Iris pigment epithelial cell (primary cell): ENCODE results near the gene PAK4.
A peak's percentile ranks its signal among the peaks of the same experiment; 100 is the strongest.

Experiments
- DNase-seq: peaks from one replicate; pipeline ENCODE4 v3.0.0-alpha.2; 2011; ENCODE audit warnings: low read depth

Gene PAK4

DNA sequence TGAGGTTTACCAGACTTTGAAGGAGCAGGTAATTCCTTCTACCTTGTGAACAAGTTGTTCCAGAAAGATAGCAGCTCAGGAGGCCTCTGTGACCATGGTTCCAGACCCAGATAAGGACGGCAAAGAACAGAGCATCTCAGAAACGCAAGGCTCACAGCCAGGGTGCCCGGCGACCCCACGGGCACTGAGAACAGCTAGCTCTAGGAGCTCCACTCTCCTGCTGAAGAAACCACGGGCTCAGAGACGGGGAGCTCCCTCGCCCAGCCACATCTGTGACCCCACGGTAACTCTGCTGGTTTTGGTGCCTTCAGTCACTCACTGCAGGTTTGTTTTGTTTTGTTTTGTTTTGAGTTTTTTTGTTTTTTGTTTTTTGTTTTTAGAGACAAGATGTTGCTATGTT is 55.2 kb downstream of the PAK4 start:
- DNase-seq: no peak

DNA sequence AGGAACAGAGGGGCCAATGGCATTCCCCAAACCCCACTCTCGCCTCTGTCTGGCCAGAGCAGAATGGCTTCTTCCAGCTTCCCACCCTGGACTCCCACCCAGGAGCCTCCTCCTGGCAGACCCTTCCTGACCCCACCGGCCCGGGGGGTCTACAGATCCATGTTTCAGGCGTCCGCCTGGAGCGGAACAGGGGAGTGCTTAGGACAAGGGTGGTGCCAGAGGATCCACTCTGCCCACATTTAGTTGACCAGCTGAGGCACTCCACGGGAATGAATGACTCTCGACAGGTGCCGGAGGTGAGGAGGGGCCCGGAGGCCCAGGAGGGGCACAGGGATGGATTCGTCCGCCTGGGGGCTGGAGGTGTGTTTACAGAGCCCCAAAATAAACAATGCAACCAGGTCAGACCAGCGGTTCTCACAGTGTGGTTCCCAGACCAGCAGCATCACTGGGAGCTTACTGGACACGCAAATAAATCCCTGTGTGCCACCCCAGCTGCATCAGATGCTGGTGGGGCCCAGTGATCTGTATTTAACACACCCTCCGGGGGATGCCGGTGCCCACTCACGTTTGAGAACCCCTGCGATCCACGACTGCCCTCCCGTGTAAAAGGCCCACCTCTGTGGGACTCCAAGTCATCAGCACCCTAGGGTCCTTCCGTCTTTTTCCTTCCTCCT is 56.1 kb downstream of the PAK4 start:
- DNase-seq: no peak

DNA sequence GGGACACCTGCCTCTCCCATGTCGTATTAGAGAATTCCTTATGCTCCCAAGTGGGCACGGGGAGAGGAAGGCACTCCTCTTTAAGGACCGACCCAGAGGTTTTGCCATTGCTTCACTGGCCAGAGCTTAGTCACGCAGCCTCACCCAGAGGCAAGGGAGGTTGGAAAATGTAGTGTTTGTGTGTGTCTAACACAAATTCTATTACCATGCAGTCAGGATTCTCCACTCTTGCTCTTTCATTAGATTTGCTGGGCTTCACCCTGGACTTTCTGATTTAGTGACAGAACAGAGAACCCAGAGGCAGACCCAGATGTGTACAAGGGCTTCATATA is 56.6 kb downstream of the PAK4 start:
- DNase-seq: no peak

DNA sequence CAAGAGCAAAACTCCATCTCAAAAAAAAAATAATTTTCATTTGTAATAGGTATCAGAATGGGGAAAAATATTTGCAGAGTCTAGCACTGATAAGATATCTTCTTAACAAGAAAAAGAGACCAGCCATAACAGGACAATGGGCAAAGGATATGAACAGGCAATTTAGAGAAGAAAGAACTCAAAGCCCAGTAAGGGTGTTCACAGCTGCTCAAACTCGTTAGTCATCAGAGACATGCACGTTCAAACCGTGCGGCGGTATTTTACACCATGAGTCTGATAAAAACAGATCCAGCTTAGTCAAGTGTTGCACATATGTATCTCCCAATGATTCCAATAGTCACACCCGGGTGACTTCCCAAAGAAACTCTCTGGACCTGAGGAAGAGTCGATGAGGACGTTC is 57.5 kb downstream of the PAK4 start:
- no peak for DNase-seq

DNA sequence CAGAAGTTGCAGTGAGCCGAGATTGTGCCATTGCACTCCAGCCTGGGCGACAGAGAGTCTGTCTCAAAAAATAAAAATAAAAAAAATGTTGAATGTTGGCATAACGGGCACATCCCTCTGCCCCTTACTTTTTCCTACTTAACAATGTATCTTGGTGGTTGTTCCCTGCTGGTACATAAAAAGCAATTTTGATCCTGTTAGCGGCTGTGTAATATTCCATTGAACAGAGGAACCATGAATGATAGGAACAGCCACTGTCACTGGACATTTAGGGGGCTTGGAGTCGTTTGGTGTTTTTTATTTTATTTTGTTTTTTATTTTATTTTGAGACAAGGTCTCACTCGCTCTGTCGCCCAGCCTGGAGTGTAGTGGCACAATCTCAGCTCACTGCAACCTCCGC is 60.8 kb downstream of the PAK4 start:
- DNase-seq: no peak

DNA sequence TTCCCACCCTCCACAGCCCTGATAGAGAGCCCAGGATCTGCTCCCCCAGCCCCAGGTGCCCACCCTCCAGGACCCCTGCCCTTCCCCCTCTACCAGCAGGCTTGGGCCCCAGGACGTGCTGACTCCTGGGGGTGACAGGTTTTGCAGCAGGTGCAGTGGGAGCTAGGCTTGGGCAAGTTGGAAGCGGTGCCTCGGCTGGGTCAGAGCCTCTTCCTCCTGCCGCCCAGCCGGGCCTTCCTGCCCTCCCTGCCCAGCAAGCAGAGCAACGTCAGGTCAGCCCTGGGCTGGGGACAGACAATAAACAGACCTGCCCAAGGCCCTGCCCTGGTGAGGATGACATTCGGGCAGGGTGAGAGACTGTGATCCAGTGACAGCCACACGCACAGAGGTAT is 62.0 kb downstream of the PAK4 start:
- DNase-seq: no peak

DNA sequence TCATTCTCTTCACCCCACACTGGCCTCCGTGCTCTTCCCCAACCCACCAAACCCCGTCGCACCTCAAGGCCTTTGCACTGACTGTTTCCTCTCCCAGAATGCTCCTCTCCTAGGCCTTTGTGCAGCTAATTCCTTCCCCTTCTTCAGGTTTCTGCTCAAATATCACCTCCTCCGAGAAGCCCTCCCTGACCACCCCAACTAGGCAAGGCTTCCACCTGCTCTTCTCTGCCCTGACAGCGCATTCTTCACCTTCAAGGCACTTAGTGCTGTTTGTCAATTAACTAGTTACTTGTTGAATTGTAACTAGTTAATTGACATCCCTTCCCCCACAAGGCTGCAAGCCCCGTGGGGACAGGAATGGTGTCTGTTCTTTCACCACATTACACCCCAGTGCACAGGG is 63.4 kb downstream of the PAK4 start:
- no peak for DNase-seq

DNA sequence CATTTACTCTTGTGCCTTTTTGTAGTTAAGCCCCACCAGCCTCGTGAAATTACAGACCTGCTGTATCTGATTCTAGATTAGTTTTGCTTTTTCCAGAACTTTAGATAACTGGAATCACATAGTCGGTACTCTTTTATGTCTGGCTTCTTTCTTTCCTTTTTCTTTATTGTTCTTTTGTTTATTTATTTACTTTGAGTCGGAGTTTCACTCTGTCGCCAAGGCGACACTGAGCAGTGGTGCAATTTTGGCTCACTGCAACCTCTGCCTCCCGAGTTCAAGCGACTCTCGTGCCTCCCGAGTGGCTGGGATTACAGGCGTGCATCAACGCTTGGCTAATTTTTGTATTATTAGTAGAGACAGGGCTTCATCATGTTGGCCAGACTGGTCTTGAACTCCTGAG is 65.2 kb downstream of the PAK4 start:
- DNase-seq: no peak

DNA sequence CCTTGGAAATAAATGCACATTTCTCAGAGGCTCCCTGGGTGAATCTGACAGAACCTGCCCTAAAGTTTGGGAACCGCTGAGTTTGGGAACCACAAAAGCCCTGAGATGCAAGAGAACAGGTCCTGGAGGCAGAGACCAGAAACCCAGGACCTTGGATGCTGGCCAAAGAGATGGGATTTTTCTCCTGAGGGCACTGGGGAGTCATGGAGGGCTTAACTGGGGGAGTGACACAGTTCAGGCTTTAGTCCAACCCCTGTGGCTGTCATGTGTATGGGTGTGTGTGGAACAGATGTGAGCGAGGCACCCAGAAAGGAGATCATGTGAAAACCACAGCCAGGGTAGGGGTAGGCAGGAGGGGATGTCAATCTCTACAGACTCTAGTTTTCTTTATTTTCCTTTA is 67.3 kb downstream of the PAK4 start:
- DNase-seq: peak; percentile 7

DNA sequence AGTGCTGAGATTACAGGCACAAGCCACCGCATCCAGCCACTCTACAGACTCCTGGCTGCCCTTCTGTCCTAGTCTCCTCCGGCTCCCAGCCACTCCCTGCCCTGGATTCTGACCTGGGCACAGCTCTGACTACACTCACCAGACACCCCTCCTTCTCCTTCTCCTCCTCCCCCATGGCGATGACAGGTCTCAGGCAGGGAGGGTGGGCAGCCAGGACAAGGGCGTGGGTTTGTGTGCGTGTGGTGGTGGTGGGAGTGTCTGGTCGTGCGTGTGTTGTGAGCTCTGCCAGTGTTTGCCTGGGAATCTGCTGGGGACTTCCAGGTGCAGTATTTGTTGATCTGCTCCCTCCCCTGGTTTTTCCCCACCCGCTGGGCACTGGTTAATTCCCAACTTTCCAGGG is 68.2 kb downstream of the PAK4 start:
- DNase-seq: no peak

DNA sequence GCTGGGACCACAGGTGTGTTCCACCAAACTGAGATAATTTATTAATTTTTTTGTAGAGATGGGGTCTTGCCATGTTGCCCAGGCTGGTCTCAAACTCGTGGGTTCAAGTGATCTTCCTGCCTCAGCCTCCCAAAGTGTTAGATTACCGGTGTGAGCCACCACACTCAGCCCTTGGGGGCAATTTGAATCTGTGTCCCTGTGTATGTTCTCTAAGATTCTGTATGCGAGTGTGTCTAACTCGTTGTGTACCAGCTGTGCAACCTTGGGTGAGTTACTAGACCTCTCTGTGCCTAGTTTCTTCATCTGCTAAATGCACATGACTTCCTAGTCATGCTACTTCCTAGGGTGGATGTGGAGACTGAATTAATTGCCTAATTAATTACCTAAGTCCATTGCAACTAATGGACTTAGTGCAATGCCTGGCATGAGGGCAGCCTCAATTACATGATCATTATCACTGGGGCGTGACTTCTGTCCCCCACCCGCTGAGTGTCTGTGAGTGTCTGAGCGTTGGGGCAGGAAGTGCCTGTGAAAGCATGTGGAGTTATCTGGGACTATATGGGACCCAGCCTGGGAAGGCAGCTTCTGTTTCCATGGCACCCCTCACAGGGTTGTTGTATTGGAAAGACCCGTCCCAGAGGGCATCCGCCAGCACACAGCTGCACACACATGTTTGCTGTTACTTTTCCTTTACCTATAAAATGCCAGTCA is 69.4 kb downstream of the PAK4 start:
- DNase-seq: no peak

DNA sequence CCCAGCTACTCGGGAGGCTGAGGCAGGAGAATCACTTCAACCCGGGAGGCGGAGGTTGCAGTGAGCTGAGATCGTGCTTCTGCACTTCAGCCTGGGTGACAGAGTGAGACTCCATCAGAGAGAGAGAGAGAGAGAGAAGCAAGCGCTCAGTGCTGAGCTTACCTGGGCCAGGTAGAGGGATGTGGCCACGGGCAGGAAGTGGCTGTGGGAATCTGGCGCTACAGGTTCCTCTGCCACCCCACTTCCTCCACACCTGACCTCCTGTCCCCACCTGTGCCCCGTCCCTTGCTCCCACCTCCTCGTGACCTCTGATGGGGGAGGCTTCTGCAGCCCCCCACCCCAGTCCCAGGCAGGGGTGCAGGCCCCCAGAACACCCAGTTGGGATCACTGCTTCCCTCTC is 70.2 kb downstream of the PAK4 start:
- no peak for DNase-seq

DNA sequence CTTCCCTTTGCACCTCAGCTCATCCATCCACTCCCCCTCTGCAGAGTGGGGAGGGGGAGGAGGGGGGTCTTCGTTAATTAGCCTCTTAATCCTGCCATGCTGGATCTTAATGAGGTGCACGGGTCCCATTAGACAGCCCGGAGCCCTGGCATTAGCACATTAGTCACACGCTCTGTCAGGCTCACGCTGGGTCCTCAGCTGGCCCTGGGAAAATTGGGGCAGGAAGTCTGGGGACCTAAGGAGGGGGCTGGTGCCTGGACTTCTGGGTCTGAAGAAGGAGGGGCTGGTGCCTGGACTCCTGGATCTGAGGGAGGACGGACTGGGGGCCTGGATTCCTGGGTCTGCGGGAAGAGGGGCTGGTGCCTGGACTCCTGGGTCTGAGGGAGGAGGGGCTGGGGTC is 70.7 kb downstream of the PAK4 start:
- no peak for DNase-seq

DNA sequence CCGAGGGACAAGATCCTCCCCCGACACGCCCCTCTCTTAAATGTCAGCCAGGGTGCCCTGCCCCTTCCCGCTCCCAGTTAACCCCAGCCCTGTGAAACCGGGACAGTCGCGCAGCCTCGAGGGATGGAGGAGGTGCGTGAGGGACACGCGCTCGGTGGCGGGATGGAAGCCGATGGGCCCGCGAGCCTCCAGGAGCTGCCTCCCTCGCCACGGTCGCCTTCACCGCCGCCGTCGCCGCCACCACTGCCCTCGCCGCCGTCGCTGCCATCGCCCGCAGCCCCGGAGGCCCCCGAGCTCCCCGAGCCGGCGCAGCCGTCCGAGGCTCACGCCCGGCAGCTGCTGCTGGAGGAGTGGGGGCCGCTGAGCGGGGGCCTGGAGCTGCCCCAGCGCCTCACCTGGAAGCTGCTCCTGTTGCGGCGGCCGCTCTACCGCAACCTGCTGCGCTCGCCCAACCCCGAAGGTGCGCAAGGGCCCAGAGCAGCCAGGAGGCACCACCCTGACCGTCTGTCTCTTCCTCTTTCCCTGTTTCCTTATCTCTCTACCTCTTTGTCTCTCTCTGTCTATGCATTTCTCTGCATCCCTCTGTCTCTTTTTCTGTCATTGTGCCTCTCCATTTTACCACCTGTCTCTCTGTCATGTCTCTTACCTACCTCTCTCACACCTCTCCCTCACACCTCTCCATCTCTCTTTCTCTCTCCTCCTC is 71.4 kb downstream of the PAK4 start, which contains the start of gene NCCRP1:
NCCRP1 (plus strand) TSS at position 105 of the 703 bp plus-strand sequence; CDS start at position 124, 19 bp downstream.
- DNase-seq: no peak

DNA sequence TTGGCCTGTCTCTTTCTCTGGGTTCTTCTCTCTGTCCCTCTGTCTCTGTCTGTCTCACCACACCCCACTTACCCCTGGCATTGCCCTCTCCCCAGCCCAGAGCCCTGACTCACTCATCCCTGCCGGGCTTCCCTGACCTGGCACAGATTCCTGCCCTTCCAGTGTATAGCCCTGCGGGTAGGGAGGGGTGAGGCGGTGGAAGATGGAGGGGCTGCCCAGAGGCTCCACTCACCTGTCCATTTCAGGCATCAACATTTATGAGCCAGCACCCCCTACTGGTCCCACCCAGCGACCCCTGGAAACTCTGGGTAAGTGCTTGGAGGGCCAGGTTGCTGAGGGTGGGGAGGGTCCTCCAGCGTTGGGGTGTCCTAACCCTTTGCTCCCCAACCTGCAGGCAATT is 72.2 kb downstream of the PAK4 start:
- DNase-seq: no peak

DNA sequence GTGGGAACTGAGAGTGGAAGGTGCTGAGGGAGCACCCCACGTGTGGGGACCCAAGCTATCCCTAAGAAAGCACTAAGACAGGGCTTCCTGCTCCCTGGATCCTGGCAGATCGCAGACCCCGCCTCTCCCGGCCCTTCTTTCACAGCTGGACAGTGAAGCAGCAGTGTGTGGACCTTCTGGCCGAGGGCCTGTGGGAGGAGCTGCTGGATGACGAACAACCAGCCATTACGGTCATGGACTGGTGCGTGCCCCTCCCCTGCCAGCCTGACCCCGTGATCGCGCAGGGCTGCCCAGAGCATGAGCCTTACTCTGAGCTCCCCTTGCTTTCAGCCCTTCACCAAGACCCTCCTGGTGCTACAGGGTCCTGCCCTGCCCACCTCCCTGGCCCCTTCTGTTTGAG is 73.4 kb downstream of the PAK4 start:
- DNase-seq: peak; percentile 31

DNA sequence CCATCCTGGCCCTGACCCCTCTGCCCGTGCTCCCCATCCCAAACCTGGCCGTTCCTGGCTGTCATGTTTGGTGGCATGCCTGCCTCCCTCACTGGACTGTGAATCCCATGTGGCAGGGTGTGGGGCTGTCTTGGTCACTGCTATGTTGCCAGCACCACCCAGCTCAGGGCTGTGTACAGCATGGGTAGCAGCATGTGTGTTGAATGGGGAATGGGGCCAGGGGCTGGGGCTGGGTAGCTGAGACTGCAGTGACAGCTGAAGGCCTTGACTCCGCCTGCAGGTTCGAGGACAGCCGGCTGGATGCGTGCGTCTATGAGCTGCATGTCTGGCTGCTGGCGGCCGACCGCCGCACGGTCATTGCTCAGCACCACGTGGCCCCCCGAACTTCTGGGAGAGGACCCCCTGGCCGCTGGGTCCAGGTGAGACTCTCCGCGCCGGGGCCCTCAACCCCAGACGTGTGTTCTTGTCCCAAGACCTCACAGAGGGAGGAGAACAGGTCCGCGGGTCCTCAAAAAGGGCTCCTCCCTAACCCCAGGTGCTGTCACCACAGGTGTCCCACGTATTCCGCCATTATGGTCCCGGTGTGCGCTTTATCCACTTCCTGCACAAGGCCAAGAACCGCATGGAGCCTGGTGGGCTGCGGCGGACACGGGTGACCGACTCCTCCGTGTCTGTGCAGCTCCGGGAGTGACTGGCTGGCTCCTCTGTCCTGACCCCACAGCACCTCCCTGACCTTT is 74.6 kb downstream of the PAK4 start:
- DNase-seq: no peak

DNA sequence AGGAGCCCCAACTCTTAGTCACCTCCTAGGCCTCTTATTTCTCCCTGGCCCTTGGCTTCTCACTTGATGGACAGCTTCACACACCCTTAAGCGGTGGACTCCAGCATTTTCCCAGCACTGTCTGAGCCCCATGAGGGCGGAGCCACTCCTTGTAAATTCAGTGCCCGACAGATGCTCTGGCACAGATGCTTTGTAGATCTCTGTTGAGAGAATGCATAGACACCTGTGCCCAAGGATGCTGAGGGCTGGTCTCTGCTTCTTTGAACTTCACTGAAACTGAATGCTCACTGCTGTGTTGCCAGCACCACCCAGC is 75.2 kb downstream of the PAK4 start:
- DNase-seq: no peak

DNA sequence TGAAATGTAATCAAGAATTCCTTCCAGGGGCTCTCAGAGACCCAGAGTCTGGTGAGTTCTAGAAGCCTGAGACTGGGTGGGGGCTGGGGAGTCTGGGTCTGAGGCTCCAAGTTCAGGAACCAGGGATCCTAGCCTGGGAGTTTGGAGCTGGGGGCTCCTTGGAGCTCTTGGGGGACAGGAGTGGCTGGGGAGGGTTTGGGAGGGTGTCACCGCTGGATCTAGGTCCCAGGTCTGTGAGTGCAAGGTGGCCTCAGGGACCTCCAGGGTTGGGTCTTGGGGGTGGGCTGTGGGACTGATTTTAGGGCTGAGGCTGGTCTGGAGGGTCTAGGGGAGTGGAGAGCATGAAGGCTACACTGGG is 77.4 kb downstream of the PAK4 start:
- DNase-seq: no peak

DNA sequence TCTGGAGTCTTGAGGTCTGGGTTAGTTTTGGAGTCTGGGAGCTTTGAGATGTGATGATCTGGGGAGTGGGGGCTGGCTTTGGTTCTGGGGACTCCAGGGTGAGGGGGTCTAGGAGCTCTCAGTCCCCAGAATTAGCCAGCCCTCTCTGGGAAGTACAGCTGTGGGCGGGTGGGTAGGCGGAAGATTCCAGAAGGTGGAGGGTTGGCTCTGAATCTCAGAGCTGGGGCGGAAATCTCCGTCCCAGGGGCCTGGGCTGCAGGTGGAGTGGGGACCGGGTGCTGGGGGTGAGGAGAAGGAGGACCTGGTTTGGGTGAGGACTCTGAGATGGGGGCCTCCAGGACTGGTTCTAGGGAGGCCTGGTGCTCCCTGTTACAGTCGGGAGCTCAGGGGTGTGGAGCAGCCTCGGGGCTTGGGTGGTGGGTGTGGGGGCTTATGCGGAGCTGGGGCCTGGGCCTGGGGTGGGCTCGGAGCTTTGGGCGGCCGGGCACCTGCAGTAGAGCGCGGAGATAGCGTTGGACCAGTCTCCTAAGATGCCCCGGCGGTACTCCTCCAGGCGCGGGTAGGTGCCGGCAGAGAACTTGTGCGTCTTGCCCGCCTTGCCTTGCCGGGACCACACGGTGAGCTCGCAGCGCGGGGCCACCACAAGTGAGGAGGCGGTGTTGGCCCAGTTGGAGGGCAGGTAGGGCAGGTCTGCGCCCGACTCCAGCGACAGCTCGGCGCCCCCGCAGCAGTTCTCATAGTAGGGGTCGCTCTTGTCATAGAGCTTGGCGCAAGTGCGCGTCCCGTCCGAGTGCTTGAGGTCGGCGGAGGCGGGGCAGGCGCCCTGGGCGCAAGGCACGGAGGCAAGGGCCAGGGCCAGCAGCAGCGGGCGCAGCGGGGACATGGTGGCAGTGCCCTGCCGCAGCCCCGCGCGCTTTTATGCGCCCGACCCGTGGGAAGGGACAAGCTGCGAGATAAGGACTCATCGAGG is 78.1 kb downstream of the PAK4 start, which contains the start of gene SYCN:
SYCN (minus strand) TSS at position 892 of the 970 bp plus-strand sequence; CDS start at position 883, 9 bp downstream.
- DNase-seq: no peak

DNA sequence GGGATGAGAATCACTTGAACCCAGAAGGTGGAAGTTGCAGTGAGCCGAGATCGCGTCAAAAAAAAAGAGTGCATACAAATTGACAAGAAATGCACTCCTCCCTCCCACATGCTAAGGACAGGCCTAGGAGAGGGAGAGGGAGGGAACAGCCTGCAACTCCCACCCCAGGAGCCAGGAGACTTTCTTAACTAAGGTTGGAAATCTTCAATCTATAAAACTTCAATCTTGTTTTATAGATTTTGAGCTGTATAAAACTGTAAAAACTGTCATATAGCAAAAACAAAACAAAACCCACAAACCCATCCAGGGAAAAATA is 79.8 kb downstream of the PAK4 start:
- DNase-seq: no peak

DNA sequence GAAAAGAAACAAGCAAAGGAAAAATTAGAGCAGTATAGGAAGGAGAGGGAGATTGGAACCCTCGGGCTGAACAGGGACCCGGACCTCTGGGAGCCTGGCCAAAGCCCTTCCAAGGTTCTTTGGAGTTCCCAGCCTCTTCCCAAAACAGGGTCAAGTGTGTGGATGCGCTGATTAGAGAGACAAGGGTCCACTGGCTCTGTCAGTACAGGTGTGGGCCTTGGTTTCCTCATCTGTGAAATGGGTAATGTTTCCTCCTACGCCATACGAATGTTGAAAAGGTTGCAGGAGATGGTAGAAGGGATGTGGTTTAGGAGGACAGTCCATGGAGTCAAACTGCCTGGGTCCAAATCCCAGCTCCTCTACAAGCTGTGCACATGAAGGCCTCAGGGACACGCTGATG is 80.5 kb downstream of the PAK4 start:
- DNase-seq: no peak
